ENCODE data around the gene GABRR2.

Gene GABRR2

GRCh38 chr6:89214197-89214596 lies 100.9 kb downstream of the GABRR2 start:
- no peak for DNase-seq (ENCODE audit: low read depth in 2 of 2, low spot score in 1 of 2)

DNA sequence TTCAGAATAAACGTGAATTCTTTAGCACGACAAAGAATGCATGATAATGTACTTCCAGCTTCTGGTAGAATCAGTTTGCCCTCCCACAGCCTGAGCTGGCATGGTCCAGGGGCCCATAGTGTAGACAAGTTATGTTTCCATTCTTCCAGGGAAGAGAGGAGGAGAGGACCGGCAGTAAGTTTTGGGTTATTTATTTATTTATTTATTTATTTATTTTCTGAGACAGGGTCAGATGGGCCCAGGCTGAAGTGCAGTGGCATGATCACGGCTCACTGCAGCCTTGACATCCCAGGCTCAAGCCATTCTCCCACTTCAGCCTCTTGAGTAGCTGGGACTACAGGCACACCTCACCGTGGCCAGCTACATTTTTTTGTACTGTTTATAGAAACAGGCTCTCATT lies 102.6 kb downstream of the GABRR2 start:
- no peak for DNase-seq (ENCODE audit: low read depth in 2 of 2, low spot score in 1 of 2)

- no peak for DNase-seq (ENCODE audit: low read depth in 2 of 2, low spot score in 1 of 2)
These were observed 105.6 kb downstream of the GABRR2 start for GRCh38 chr6:89209457-89209856.

GRCh38 chr6:89208551-89208950 lies 106.5 kb downstream of the GABRR2 start:
- DNase-seq (ENCODE audit: low read depth in 2 of 2, low spot score in 1 of 2) = no peak
